DMS 273 (cell line): ENCODE data around the gene TMEM120A.
A peak's percentile ranks its signal among the peaks of the same experiment; 100 is the strongest.
"Not testable (repeated sequence)": the region's sequence is repeated elsewhere in the genome, so short reads cannot be mapped to it uniquely, and the experiment has no call there.

ENCODE experiments used
- DNase-seq: peaks from one replicate; lab custom pipeline; 2025; ENCODE audit not compliant: unreplicated experiment; lab: John Stamatoyannopoulos, UW

The TMEM120A gene

GRCh38 chr7:75994388-75995051, at the start of gene TMEM120A:
TMEM120A (minus strand) TSS chr7:75994595; CDS start chr7:75994570, 25 bp downstream.
- peak; percentile 99 for DNase-seq

- DNase-seq, result no peak
Measured at GRCh38 chr7:76040126-76040525, 45.7 kb upstream of the TMEM120A start.

DNA sequence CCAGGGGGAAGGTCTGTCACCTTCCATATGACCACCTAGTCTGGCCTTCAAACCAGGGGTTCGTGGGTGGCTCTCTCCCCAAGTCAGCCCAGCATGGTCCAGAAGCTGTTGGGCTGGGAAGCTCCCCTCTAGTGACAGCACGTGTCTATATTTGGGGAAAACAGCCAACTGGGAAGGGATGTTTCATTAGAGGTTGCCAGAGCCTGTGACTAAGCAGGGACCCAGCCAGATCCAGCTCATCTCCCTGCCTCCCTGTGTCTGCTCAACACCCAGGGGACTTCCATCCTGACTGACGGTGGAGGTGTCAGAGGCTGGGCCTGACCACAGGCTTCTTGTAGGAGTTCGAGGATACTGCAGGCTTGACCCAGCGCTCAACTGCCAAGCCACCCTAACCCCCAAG, 42.9 kb upstream of the TMEM120A start:
- DNase-seq, result no peak

DNA sequence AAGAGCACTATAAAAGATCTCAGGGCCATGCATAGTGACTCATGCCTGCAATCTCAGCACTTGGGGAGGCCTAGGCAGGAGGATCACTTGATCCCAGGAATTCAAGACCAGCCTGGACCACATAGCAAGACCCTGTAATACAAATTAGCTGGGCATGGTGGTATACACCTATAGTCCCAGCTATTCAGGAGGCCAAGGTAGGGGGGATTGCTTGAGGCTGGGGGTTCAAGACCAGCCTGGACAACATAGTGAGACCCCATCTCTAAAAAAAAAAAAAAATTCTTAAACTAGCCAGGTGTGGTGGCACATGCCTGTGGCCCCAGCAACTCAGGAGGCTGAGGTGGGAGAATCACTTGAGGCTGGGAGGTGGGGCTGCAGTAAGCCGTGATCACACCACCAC, 37.6 kb upstream of the TMEM120A start:
- DNase-seq, result no peak

DNA sequence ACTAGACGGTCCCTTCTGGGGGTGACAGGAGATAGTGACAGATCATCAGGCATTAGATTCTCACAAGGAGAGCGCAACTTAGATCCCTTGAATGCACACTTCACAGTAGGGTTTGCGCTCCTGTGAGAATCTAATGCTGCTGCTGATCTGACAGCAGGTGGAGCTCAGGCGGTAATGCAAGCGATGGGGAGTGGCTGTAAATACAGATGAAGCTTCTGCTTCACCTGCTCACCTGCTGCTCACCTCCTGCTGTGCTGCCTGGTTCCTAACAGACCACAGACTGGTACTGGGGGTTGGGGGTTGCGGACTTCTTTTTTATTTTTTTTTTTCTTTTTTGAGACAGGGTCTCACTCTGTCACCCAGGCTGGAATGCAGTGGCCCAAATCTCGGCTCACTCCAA, 35.3 kb upstream of the TMEM120A start:
- not testable (repeated sequence) for DNase-seq

DNA sequence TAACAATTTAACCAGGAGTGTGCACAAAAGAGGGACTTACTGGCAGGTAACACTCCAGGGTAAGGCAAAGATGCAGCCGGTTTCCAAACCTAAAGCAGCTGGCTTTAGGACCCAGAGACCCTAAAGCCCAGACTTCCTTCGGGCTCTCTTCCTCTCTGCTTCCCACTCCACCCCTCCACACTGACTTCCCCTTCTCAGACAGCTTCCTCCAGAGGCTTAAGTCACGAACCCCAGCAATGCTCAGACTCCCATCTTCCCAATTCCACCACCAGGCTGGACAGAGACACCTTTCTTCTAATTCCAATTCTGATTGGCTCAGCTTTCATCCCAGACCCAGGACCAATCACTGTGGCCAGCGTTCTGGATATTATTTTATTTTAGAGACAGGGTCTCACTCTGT, 28.6 kb upstream of the TMEM120A start:
- DNase-seq, result no peak

GRCh38 chr7:76022026-76022780, 27.8 kb upstream of the TMEM120A start:
- no peak for DNase-seq

GRCh38 chr7:76020031-76020714, 25.8 kb upstream of the TMEM120A start:
- peak; percentile 88 for DNase-seq

DNA sequence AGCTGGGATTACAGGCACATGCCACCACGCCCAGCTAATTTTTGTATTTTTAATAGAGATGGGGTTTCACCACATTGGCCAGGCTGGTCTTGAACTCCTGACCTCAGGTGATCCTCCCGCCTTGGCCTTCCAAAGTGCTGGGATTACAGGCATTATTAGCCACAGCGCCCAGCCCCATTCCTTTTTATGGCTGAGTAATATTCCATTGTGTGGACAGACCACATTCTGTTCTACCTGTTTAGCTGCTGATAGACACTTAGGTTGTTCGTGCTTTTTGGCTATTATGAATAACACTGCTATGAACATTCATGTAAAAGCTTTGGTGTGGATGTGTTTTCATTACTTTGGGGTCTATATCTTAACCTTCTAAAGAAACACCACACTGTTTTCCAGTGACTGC, 24.1 kb upstream of the TMEM120A start:
- DNase-seq, result not testable (repeated sequence)

DNA sequence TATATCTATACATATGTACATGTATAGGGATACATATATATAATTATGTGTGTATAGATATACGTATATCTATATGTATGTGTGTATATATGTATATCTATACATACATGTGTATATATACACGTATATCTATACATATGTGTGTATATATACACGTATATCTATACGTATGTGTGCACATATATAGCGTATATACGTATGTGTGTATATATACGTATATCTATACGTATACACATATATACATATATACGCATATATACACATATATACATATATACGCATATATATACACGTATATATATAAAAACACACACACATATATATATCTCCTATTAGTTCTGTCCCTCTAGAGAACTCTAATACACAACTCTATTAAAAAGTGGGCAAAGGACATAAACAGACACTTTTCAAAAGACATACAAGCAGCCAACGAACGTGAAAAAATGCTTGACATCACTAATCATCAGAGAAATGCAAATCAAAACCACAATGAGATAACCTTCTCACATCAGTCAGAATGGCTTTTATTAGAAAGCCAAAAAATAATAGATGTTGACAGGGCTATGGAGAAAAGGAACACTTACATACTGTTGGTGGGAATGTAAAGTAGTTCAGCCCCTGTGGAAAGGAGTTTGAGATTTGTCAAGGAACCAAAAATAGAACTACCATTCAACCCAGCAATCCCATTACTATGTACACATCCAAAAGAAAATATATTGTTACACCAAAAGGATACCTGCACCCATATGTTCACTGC, 22.0 kb upstream of the TMEM120A start:
- no peak for DNase-seq

- DNase-seq, result peak; percentile 73
Measured at GRCh38 chr7:76011442-76011861, 17.1 kb upstream of the TMEM120A start.

GRCh38 chr7:76009672-76010600, 15.5 kb upstream of the TMEM120A start:
- DNase-seq, result no peak

DNA sequence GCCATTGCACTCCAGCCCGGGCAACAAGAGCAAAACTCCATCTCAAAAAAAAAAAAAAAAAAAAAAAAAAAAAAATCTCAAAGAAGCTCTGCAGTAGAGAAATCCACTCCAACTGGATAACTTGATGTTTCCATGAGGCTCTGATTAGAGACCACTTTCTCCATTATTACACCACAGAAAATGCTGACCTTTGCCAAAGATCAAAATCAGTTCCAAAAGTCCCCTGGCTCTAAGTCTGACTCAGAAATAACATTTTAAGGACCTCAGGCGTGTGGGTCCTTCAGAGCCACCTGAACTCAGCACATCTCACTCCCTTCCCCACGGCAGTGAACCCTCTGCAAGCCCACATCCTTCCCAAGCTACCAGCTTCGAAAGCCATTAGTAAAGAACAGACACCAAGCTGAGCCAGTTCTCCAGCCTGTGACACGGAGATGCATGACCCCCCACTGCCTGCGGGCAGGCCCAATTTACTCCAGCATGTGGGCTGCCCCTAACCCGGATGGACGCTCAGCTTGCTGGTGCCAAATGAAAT, 13.8 kb upstream of the TMEM120A start:
- no peak for DNase-seq

DNA sequence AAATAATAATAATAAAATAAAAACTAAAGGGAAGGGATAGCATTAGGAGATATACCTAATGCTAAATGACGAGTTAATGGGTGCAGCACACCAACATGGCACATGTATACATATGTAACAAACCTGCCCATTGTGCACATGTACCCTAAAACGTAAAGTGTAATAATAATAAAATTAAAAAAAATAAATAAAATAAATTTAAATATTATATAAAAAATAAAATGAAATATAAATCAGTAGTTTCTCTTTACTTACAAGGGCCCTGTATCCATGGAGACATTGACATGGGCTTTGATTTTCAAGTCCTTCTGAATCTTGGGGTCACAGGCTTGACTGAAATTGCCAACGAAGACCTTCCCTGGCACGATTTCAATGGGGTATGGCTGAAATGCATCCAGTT, 10.6 kb upstream of the TMEM120A start:
- DNase-seq, result not testable (repeated sequence)

- no peak for DNase-seq
Measured at GRCh38 chr7:76003351-76003750, 9.0 kb upstream of the TMEM120A start.

DNA sequence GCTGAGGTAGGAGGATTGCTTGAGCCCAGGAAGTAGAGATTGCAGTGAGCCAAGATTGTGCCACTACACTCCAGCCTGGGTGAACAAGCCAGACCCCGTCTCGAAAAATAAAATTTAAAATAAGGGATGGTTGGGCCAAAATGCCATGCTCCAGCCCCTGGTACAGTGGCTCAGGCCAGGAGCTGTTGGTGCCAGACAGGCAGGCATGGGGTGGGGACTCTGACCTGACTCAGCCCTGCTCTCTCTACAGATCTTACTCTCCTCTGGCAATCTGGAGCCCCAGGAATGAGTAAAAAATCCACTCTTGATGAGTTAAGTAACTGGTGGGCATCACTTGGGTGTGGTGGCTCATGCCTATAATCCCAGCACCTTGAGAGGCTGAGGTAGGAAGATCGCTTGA, 8.4 kb upstream of the TMEM120A start:
- no peak for DNase-seq

- no peak for DNase-seq
Measured at GRCh38 chr7:76002139-76002538, 7.7 kb upstream of the TMEM120A start.

GRCh38 chr7:76000566-76000965, 6.2 kb upstream of the TMEM120A start:
- DNase-seq, result no peak

DNA sequence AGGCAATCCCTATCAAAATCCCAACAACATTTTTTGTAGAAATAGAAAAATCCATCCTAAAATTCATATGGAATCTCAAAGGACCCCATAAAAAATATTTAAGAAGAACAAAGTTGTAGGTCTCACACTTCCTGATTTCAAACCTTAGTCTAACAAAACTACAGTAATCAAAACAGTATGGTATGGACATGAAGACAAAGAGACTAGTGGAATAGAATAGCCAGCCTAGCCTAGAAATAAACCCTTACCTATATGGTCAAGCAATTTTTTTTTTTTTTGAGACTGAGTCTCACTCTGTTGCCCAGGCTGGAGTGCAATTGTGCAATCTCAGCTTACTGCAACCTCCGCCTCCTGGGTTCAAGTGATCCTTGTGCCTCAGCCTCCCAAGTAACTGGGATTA, 3.6 kb upstream of the TMEM120A start:
- no peak for DNase-seq

- no peak for DNase-seq
Measured at GRCh38 chr7:75996476-75996875, 2.1 kb upstream of the TMEM120A start.
